Cardiac fibroblast (primary cell): ENCODE data around the gene FANCC.

ENCODE experiments used
- DNase-seq, 2 donors: peaks; one replicate each; pipeline versions ENCODE4 v3.0.0 to v3.0.0-alpha.2; 2010; ENCODE audit warnings: low read depth in 2 of 2
- H3K4me3 ChIP-seq, 2 donors: replicated peaks in 1 of 2; 1 replicate in 1 of 2; 2 replicates in 1 of 2; pipeline ENCODE4 v1.5.1; 2011; ENCODE audit warnings: low read depth in 2 of 2, low read length in 2 of 2, mild to moderate bottlenecking in 2 of 2, moderate library complexity in 1 of 2
- TF ChIP-seq, protein P1 (sequence below): IDR thresholded peaks from one replicate; pipeline ENCODE4 v1.5.1; 2011; ENCODE audit warnings: low read depth, mild to moderate bottlenecking, low read length, inconsistent platforms

Gene FANCC

DNA sequence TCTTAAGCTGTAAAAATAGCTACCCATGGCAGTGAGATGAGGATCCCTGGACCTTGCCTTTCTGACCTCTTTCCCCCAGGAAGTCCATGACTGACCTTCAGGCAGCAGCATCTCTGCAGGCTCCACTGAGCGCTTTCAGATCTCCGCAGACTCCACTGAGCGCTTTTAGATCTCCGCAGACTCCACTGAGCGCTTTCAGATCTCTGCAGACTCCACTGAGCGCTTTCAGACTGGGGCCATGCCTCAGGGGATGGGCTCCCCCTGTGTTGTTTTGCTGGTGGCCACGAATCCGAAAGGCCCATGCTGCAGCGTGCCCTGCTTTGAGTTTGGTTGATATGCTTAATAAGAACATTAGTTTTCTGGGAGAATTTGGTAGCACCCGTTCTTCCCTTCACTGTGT lies 254.2 kb downstream of the FANCC start:
- DNase-seq: no peak
- TF ChIP-seq, protein P1, sequence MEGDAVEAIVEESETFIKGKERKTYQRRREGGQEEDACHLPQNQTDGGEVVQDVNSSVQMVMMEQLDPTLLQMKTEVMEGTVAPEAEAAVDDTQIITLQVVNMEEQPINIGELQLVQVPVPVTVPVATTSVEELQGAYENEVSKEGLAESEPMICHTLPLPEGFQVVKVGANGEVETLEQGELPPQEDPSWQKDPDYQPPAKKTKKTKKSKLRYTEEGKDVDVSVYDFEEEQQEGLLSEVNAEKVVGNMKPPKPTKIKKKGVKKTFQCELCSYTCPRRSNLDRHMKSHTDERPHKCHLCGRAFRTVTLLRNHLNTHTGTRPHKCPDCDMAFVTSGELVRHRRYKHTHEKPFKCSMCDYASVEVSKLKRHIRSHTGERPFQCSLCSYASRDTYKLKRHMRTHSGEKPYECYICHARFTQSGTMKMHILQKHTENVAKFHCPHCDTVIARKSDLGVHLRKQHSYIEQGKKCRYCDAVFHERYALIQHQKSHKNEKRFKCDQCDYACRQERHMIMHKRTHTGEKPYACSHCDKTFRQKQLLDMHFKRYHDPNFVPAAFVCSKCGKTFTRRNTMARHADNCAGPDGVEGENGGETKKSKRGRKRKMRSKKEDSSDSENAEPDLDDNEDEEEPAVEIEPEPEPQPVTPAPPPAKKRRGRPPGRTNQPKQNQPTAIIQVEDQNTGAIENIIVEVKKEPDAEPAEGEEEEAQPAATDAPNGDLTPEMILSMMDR: no peak
- no peak overlapping the region for H3K4me3 ChIP-seq

DNA sequence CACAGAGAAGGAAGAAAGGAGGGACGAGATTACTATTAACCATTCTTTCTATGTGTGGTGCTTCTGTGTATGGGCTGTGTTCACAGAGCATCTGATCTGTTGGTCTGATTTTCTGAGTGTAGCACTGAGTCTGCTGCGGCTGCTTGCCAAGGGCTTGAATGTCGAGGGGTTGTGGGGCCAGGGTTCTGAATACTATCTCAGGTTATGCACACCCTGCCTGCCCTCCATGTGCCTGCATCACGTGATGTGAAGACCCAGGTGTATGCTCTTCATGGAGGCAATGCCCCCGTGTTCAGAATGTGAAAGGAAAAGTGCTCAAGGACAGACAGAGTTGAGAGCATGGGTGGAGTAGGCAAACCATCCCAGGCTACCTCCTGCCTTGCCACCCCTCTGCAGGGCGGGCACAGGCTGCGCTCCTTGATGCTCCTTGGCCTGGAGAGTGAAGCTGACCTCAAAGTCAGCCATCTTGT lies 254.9 kb downstream of the FANCC start:
- no peak for DNase-seq
- TF ChIP-seq, protein P1: no peak
- no peak overlapping the region for H3K4me3 ChIP-seq

DNA sequence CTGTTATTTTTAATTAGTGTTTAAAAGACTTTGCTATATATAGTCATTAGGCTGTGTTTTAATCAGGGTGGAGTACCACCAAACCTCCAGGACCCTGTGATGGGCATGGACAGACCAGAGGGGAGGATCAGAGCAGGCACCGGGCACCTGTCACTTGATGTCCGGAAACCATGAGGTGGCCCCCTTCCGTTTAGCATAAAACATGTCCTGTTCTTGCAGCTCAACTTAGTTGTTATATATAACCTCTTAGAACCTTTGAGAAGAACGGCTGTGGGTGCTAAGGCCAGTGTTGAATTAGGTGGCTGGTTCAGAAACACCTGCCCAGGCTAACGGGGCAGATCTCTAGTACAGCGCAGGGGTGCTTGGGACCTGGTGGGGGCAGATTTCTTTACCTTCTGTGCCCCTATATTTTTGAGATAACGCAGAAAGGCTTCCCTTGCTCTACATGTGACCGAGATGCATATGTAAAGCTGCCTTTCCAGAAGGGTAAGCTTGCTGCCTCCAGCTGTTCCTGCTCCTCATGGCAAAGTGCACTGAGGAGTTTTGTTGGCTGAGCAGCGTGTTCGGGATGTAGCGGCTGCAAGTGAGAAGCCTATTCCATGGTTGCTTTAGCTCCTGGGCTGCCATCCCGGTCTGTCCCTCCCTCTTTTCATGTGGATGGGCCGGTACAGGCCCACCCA lies 255.5 kb downstream of the FANCC start:
- no peak for DNase-seq
- H3K4me3 ChIP-seq: no peak overlapping the region
- TF ChIP-seq, protein P1: no peak

DNA sequence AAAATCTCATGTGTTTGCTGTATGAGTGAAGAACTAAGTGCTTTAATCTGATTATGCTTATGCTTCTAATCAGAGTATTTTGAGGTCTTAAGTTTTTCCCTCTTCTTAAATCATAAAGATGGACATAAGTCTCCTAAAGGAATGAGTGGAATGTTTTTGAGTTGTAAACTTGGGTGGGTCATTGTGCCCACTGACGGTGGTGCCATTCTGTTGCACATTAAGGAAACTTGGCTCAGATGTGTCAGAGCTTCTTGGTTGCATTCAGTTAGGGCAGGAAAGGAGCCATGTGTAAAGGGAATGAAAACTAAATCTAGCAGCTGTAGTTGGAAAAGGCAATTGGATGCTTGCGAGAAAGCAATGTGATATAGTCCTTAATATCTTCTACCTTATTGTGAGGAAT lies 256.6 kb downstream of the FANCC start:
- TF ChIP-seq, protein P1: no peak
- no peak for DNase-seq
- H3K4me3 ChIP-seq: no peak overlapping the region

DNA sequence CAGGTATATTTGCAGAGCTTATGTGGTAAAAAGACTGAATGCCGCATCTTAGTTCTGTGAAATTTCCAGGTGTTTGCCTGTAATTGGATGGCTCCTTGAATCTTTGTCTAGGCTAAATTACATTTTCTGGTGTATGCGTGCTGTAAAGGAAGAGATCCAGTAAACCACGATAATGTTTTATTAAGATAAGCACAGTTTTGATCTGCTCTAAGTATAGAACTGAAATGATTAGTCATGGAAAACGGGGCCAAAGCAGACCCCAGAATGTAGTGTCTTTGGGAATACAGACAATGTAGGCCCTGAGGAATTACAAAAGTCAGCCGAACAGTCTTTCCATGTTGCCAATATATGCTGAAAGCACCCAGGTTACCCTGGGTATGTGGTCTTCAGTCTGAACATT lies 257.3 kb downstream of the FANCC start:
- TF ChIP-seq, protein P1: no peak
- H3K4me3 ChIP-seq: no peak overlapping the region
- DNase-seq: no peak

DNA sequence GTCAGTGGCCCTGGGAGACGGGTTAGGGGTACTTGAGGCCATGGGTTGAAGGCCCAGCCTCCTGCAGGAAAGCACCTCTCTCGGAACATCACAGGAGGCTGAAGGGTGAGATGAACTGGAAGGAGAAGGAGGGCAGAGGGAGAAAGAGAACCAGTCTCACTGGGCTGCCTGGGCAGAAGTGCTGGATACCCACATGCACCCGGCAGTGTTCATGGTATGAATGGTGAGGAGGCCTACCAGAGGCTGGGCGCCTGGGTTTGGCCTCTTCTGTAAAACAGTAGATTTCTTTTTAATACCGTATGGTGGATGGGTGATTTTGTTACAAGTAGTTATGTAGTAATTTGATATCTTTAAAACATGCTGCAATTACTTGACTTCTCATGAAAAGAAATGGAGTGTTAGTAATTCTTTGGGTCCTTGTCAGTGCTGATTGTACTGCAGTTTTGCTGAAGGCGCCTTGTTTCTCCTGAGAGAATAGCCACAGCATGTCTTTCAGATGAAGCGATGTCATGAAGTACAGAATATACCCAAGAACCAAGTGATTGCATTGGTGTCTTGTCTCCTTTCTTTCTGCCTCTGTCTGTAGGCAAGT lies 258.6 kb downstream of the FANCC start:
- H3K4me3 ChIP-seq: no peak overlapping the region
- TF ChIP-seq, protein P1: no peak
- DNase-seq: no peak
